Lower lobe of right lung (tissue), 2 donors: ENCODE data around the gene CAPZA3. TPM values are rescaled to one million over a fixed set of nuclear protein-coding genes. Genes with fewer than 3 reads are reported as not detected.
"Not testable (repeated sequence)": the region's sequence is repeated elsewhere in the genome, so short reads cannot be mapped to it uniquely, and the experiment has no call there.

Source experiments
- ATAC-seq, 2 donors: fragments of 200-7000 bp; cut with Tn5 transposase; one replicate each; pipeline ENCODE4 v1.9.1; 2020 to 2022; ENCODE audit warnings: mild to moderate bottlenecking in 2 of 2, moderate library complexity in 2 of 2
- DNase-seq: peaks from one replicate; pipeline ENCODE4 v3.0.0-alpha.2; 2020
- H3K27ac ChIP-seq: fragments of 200-600 bp; one replicate; pipeline ENCODE4 v1.8.0; 2022
- H3K27me3 ChIP-seq: fragments of 200-600 bp; one replicate; pipeline ENCODE4 v1.8.0; 2022; ENCODE audit warnings: low read depth
- H3K36me3 ChIP-seq: fragments of 200-600 bp; one replicate; pipeline ENCODE4 v1.8.0; 2022; ENCODE audit warnings: mild to moderate bottlenecking
- H3K4me1 ChIP-seq: fragments of 200-600 bp; one replicate; pipeline ENCODE4 v1.8.0; 2022
- H3K4me3 ChIP-seq: fragments of 200-600 bp; one replicate; pipeline ENCODE4 v1.8.0; 2022; ENCODE audit warnings: mild to moderate bottlenecking
- H3K9me3 ChIP-seq: fragments of 200-600 bp; one replicate; pipeline ENCODE4 v1.8.0; 2022
- intact Hi-C: fragments of 100-400 bp; cut with DNase I; formaldehyde crosslinking; loops from one replicate; pipeline ENCODE4 v1.11.0; 2022
- total RNA-seq: library from RNA; stranded (reverse); fragmentation: NEBNext Ultra II Directional; extraction: Animal tissue kit (Norgen Biotek cat#: 25700); gene quantifications from one replicate; pipeline ENCODE4 v1.2.1, GENCODE V29; 2021
- TF ChIP-seq, protein P1 (sequence below): fragments of 200-600 bp; IDR thresholded peaks from one replicate; pipeline ENCODE4 v1.8.0; 2022; ENCODE audit warnings: antibody characterized with exemption, mild to moderate bottlenecking
- donor health status: DM: no; HTN: yes; CAD: no; lungs with severe emphysema.

The CAPZA3 gene
- total RNA-seq, 1 donor from 2014 or later: not detected

- no peak for DNase-seq
- H3K27ac ChIP-seq: no peak overlapping the region
- ATAC-seq: no peak
- H3K36me3 ChIP-seq: no peaks in the 10 kb centered on the region
- intact Hi-C loops: no loop called here
- H3K9me3 ChIP-seq: no peaks in the 10 kb centered on the region
- TF ChIP-seq, protein P1, sequence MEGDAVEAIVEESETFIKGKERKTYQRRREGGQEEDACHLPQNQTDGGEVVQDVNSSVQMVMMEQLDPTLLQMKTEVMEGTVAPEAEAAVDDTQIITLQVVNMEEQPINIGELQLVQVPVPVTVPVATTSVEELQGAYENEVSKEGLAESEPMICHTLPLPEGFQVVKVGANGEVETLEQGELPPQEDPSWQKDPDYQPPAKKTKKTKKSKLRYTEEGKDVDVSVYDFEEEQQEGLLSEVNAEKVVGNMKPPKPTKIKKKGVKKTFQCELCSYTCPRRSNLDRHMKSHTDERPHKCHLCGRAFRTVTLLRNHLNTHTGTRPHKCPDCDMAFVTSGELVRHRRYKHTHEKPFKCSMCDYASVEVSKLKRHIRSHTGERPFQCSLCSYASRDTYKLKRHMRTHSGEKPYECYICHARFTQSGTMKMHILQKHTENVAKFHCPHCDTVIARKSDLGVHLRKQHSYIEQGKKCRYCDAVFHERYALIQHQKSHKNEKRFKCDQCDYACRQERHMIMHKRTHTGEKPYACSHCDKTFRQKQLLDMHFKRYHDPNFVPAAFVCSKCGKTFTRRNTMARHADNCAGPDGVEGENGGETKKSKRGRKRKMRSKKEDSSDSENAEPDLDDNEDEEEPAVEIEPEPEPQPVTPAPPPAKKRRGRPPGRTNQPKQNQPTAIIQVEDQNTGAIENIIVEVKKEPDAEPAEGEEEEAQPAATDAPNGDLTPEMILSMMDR: no peak
- no peaks in the 10 kb centered on the region for H3K27me3 ChIP-seq
- no peak overlapping the region for H3K4me3 ChIP-seq
- H3K4me1 ChIP-seq: peaks cover 6% of the 10 kb centered on the region
Measured at GRCh38 chr12:18754124-18754707, 16.3 kb downstream of the CAPZA3 start.

- H3K27me3 ChIP-seq: no peaks in the 10 kb centered on the region
- TF ChIP-seq, protein P1: no peak
- no peaks in the 10 kb centered on the region for H3K36me3 ChIP-seq
- ATAC-seq (no peak), DNase-seq (no peak)
- H3K4me3 ChIP-seq: no peak overlapping the region
- no peaks in the 10 kb centered on the region for H3K9me3 ChIP-seq
- H3K27ac ChIP-seq: no peak overlapping the region
- intact Hi-C loops: no loop called here
- H3K4me1 ChIP-seq: peaks cover 6% of the 10 kb centered on the region
Measured at GRCh38 chr12:18755341-18755740, 17.4 kb downstream of the CAPZA3 start.

DNA sequence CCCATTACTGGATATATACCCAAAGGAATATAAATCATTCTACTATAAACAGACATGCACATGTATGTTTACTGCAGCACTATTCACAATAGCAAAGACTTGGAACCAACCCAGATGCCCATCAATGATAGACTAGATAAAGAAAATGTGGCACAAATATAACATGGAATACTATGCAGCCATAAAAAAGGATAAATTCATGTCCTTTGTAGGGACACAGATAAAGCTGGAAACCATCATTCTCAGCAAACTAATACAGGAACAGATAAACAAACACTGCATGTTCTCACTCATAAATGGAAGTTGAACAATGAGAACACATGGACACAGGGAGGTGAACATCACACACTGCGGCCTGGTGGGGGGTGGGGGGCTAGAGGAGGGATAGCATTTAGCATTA, 28.6 kb downstream of the CAPZA3 start:
- H3K9me3 ChIP-seq, H3K27me3 ChIP-seq, H3K27ac ChIP-seq, H3K4me3 ChIP-seq, ATAC-seq, intact Hi-C loops, H3K36me3 ChIP-seq, DNase-seq, H3K4me1 ChIP-seq: not testable (repeated sequence)

DNA sequence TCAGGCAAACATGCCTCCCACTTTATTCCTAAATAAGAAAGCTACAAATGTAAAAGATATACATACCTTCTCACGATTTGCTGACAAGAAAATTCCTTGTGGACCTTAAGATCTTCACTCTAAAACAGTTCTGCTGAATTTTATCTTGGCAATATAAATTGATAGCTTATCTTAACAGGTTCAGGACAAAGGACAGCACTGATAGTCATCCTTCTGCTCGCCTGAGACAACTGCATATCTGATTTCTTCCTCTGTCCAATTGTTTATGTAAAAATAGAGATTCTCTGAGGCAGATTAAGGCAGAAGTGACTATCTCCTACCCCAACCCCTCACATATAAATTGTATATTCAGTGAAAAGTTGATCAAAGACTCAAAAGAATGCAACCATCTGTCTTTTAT, 44.9 kb downstream of the CAPZA3 start:
- Histone ChIP-seq H3K4me3 (no peak overlapping the region), H3K9me3 (peaks cover 3% of the 10 kb centered on the region), H3K36me3 (no peaks in the 10 kb centered on the region), H3K27ac (no peak overlapping the region), H3K27me3 (no peaks in the 10 kb centered on the region), H3K4me1 (no peaks in the 10 kb centered on the region)
- TF ChIP-seq, protein P1: no peak
- intact Hi-C loops: no loop called here
- DNase-seq: no peak
- ATAC-seq: no peak

DNA sequence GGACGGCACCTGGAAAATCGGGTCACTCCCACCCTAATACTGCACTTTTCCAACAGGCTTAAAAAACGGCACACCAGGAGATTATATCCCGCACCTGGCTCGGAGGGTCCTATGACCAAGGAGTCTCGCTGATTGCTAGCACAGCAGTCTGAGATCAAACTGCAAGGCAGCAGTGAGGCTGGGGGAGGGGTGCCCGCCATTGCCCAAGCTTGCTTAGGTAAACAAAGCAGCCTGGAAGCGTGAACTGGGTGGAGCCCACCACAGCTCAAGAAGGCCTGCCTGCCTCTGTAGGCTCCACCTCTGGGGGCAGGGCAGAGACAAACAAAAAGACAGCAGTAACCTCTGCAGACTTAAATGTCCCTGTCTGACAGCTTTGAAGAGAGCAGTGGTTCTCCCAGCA, 47.5 kb downstream of the CAPZA3 start:
- H3K27me3 ChIP-seq, DNase-seq, H3K4me1 ChIP-seq, intact Hi-C loops, ATAC-seq, H3K4me3 ChIP-seq, H3K9me3 ChIP-seq, H3K36me3 ChIP-seq, H3K27ac ChIP-seq: not testable (repeated sequence)

Other genes with a start within 250 kb of the CAPZA3 start
- gene PLCZ1, start 107 bp upstream of the CAPZA3 start, total RNA-seq: not detected